ENCODE data around the gene CHST6. TPM values are rescaled to one million over a fixed set of nuclear protein-coding genes. Genes with fewer than 3 reads are reported as not detected.

The CHST6 gene
- total and polyA plus RNA-seq, 2 donors (not counting 3 experiments of a cell fraction or from before 2014, with no cell fraction given): 0.26 to 0.60 TPM

DNA sequence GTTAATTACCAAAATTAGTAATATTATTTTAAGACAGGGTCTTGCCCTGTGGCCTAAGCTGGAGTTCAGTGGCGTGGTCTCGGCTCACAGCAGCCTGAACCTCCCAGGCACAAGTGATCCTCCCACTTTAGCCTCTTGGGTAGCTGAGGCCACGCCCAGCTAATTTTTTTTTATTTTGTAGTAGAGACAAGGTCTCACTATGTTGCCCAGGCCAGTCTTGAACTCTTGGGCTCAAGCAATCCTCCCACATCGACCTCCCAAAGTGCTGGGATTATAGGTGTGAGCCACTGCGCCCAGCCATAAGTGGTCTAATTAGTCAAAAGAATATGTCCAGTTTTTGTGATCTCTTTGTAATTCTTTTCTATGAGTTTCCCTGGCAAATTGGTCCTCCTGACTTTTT lies 49.9 kb downstream of the CHST6 start:
- Histone ChIP-seq H3K27ac (ENCODE audit: insufficient read depth, low read depth, low read length) (no peak overlapping the region), H3K4me3 (replicated peaks in 1 of 3; ENCODE audit: insufficient read depth in 1 of 3, low read depth in 1 of 3, low read length in 3 of 3) (no peak overlapping the region), H3K79me2 (ENCODE audit: control insufficient read depth, insufficient read depth, low read length) (no peaks in the 10 kb centered on the region), H3K36me3 (ENCODE audit: control insufficient read depth in 2 of 2, extremely low read depth in 1 of 2, insufficient read depth in 2 of 2, low read length in 2 of 2) (peaks cover 4 to 6% of the 10 kb centered on the region in 2 experiments), H3K4me1 (ENCODE audit: control insufficient read depth, extremely low read depth, insufficient read depth, low read length) (no peaks in the 10 kb centered on the region), H2AFZ (ENCODE audit: low read depth, low read length) (no peak overlapping the region), H3K9me1 (replicated peaks; ENCODE audit: control insufficient read depth, extremely low read depth, insufficient read depth, low read length) (no peaks in the 10 kb centered on the region), H3K27me3 (ENCODE audit: control insufficient read depth in 2 of 2, insufficient read depth in 2 of 2, low read length in 2 of 2) (no peaks in the 10 kb centered on the region), H3K9me3 (replicated peaks; ENCODE audit: control insufficient read depth, insufficient read depth, low read length) (no peaks in the 10 kb centered on the region), H3K4me2 (ENCODE audit: insufficient read depth, low read length) (no peak overlapping the region), H3K9ac (replicated peaks; ENCODE audit: extremely low read depth, insufficient read depth, low read length) (no peak overlapping the region), H4K20me1 (replicated peaks; ENCODE audit: control insufficient read depth, extremely low read depth, insufficient read depth, low read length) (no peaks in the 10 kb centered on the region)
- POLR2A ChIA-PET: no interaction called here
- no peak for FAIRE-seq
- no TSS peak for BruUV-seq (replicated peaks)
- CTCF ChIA-PET: interaction anchor here (1.3 to 1.9 kb wide), 3 partner anchors 9 to 246 kb away, joined by 3 to 11 read pairs (median 4); partner anchors contain the start of gene CFDP1
- TF ChIP-seq FOS (IDR thresholded peaks at IDR 0.05; ENCODE audit: borderline replicate concordance, insufficient read depth, low read length) (no peak), POLR2AphosphoS5 (IDR thresholded peaks at IDR 0.05; ENCODE audit: insufficient read depth, low read depth, low read length) (no peak), EZH2 (IDR thresholded peaks at IDR 0.05; ENCODE audit: borderline replicate concordance, low read depth, low read length, severe bottlenecking) (no peak), MYC (IDR thresholded peaks at IDR 0.05; ENCODE audit: low read depth, low read length) (no peak), POLR2A (IDR thresholded peaks at IDR 0.05; ENCODE audit: low read depth, low read length) (no peak), JUN (IDR thresholded peaks at IDR 0.05; ENCODE audit: borderline replicate concordance, insufficient read depth, insufficient read length, low read depth) (no peak)
- TF ChIP-seq, protein P1, sequence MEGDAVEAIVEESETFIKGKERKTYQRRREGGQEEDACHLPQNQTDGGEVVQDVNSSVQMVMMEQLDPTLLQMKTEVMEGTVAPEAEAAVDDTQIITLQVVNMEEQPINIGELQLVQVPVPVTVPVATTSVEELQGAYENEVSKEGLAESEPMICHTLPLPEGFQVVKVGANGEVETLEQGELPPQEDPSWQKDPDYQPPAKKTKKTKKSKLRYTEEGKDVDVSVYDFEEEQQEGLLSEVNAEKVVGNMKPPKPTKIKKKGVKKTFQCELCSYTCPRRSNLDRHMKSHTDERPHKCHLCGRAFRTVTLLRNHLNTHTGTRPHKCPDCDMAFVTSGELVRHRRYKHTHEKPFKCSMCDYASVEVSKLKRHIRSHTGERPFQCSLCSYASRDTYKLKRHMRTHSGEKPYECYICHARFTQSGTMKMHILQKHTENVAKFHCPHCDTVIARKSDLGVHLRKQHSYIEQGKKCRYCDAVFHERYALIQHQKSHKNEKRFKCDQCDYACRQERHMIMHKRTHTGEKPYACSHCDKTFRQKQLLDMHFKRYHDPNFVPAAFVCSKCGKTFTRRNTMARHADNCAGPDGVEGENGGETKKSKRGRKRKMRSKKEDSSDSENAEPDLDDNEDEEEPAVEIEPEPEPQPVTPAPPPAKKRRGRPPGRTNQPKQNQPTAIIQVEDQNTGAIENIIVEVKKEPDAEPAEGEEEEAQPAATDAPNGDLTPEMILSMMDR (IDR thresholded peaks at IDR 0.05; ENCODE audit: extremely low read depth in 1 of 2, insufficient read depth in 1 of 2, low read depth in 1 of 2, low read length in 2 of 2): no peak
- intact Hi-C loops (cut with micrococcal nuclease): no loop called here
- no peak for DNase-seq (ENCODE audit: low read depth, low spot score)
- dilution Hi-C loops (cut with MboI; ENCODE audit: extremely low pct_ligation_motif_present, low sequenced_read_pairs): no loop called here
